GM13976 (cell line): ENCODE data around the gene TMEM273.

Source experiments
- DNase-seq: peaks from one replicate; pipeline ENCODE4 v3.0.0; 2012; ENCODE audit warnings: low spot score
- in situ Hi-C: fragments of 300-500 bp; cut with MboI; formaldehyde crosslinking; loops from one replicate; pipeline ENCODE4 v1.12.0; 2022; ENCODE audit warnings: low sequenced_read_pairs, mixed read lengths, inconsistent platforms; ENCODE audit not compliant: unreplicated experiment
- TF ChIP-seq, protein P1 (sequence below): IDR thresholded peaks from 2 replicates; pipeline ENCODE4 v1.5.1; 2012; ENCODE audit warnings: borderline replicate concordance, mild to moderate bottlenecking; ENCODE audit not compliant: insufficient read depth; ENCODE audit errors: extremely low read depth, missing control alignments, control extremely low read depth

The TMEM273 gene

DNA sequence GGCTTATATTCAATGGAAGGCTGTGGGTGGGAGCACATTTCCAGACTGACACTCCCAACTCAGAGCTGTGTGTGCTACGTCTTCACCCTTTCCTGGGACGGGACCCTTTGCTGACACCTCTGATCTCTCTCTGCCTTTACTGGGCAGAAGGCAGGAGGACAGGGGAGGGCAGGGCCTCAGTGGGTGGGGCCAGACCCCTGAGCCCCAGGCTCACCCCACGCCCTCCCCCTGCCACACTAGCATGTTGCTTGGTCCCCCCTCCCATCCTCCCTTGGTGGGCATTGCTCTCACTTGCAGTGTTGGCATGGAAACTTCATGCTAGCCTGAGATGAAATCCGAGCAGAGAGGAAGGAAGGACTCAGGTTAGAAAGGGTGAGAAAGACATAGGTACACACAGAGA is 18.4 kb downstream of the TMEM273 start:
- TF ChIP-seq, protein P1, sequence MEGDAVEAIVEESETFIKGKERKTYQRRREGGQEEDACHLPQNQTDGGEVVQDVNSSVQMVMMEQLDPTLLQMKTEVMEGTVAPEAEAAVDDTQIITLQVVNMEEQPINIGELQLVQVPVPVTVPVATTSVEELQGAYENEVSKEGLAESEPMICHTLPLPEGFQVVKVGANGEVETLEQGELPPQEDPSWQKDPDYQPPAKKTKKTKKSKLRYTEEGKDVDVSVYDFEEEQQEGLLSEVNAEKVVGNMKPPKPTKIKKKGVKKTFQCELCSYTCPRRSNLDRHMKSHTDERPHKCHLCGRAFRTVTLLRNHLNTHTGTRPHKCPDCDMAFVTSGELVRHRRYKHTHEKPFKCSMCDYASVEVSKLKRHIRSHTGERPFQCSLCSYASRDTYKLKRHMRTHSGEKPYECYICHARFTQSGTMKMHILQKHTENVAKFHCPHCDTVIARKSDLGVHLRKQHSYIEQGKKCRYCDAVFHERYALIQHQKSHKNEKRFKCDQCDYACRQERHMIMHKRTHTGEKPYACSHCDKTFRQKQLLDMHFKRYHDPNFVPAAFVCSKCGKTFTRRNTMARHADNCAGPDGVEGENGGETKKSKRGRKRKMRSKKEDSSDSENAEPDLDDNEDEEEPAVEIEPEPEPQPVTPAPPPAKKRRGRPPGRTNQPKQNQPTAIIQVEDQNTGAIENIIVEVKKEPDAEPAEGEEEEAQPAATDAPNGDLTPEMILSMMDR, result no peak
- in situ Hi-C loops, result loop anchor here (25.0 kb wide), 1 partner anchor 507 kb away; no protein-coding TSS in a partner anchor
- DNase-seq, result no peak

DNA sequence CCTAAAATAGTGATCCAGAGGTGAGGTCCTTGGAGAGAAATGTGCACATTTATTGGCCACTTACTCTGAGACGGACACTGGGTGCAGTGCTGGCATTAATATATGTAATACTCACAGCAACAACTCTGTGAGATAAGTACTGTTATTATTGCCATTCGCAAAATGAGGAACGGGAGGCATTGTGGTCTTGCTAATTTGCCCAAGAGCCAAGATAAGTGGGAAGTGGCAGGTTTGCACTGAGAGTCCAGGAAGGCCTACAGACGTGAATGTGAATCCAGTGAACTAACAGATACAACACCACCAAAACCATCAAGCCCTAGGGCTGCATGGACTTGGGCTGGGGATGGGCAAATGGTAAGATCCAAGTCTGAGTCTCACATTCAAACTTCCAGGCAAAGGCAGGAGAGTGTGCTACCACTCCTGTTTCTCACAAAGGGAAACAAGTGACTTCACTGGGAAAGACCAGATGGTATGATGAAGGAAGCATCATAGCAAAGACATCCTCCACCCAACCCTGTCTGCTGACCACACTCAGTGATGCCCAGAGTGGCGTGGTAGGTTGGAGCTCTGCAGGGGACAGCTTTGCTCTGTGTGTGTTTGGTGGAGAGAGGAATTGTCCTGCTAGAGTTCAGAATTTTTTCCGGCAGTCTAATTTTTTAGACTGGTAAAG is 19.2 kb downstream of the TMEM273 start:
- in situ Hi-C loops, result loop anchor here (25.0 kb wide), 1 partner anchor 507 kb away; no protein-coding TSS in a partner anchor
- DNase-seq, result no peak
- TF ChIP-seq, protein P1, result no peak

DNA sequence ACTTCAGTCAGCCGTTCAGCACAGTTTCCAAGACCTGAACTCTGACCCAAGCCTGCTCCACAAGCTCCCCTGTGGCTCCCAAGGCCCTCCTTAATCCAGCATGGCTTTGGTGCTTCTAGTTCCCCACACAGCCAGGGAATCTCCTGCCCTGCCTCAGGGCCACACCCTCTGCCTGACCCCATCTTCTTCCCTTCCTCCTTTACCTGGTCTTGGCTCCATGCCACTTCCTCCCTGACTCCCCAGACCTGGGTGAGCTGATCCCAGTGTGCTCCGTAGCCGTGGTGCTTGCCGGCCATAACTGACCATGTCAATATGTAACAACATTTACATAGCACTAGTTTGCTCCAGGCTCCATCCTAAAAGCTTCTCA is 20.0 kb downstream of the TMEM273 start:
- in situ Hi-C loops, result loop anchor here (25.0 kb wide), 1 partner anchor 506 kb away; no protein-coding TSS in a partner anchor
- DNase-seq, result no peak
- TF ChIP-seq, protein P1, result no peak

DNA sequence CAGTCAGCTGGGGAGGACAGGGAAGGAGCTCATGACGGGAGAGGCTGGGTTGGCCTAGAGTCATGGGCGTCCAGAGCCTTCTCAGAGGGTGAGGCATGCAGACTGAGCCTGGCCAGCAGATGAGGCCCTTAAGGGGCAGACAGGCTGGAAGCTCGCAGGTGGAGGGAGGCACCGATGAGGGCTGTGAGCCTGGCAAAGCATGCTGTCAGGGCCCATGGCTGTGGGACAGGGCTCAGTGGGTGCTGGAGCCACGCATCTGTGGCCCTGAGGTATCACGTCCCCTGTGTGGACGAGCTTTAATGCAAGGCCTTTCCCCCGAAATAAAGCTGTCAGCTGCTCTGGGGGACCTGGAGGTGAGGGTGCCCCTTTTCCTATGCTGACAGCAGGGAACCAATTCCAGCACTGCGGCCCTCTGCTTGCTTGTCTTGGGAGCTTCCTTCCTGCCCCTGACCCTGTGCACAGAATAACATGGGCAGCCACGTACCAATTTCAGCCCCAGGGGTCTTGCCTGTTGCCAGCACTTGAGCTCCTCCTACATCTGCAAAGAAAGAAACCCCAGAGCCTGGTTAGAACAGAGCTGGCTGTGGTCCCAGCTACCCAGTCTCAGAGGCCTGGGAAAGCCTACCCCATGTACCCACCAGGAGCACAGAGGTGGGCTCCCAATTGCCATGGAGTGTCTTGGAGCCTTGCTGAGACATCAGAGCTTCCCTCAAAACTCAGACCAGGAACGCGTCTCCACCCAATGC is 20.6 kb downstream of the TMEM273 start:
- in situ Hi-C loops, result loop anchor here (25.0 kb wide), 1 partner anchor 505 kb away; no protein-coding TSS in a partner anchor
- no peak for DNase-seq
- TF ChIP-seq, protein P1, result no peak

DNA sequence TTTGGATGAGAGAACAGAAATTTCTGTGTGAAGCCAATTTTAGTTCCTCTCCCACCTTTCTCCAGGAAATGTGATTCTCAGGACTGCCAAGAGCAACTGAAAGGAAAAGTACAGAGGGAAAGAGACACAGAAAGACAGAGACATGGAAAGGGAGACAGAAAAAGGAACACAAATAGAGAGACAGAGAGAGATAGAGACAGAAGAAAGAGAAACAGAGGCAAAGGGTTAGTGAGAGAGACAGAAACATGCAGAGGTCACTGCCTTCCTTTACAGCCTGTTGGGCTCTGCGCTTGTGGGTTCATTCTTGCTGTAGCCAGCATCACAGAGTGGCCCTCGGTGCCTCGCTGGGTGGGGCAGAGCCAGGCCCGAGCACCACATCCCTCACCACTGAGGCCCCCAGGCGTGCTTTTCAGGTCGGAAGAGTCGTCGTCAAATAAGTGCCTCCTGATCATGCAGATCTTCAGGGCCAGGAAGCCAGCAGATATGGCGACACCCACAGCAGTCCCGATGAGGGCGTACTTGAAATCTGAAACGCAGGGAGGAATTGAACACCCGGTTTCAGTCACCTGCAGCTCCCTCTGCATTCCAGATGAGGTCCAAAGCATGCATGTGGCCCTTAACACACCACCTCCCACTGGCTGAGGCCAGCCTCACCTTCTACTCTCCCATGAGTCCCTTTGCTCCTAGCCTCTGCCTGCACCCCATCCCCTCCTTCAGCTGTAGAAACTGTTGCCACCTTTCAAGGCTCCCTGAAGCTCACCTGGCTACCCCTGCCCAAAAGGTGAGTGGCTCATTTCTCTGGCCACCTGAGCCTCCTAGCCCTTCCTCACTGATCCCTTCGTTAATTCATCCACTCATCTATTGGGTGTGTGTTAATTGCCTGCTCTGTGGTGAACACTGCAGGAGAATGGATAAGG is 21.4 kb downstream of the TMEM273 start:
- in situ Hi-C loops, result loop anchor here (25.0 kb wide), 1 partner anchor 504 kb away; no protein-coding TSS in a partner anchor
- TF ChIP-seq, protein P1, result no peak
- DNase-seq, result no peak
